ENCODE measurements around the gene LCP1.
"Not testable (repeated sequence)": the region's sequence is repeated elsewhere in the genome, so short reads cannot be mapped to it uniquely, and the experiment has no call there.

The LCP1 gene

GRCh38 chr13:46181377-46181839, 569 bp downstream of the LCP1 start:
- DNase-seq (ENCODE audit: low read depth, low spot score): no peak

- DNase-seq (ENCODE audit: low read depth, low spot score): no peak
Measured at GRCh38 chr13:46179969-46180763, 1.8 kb downstream of the LCP1 start.

GRCh38 chr13:46179491-46179908, 2.5 kb downstream of the LCP1 start:
- no peak for DNase-seq (ENCODE audit: low read depth, low spot score)

- no peak for DNase-seq (ENCODE audit: low read depth, low spot score)
Measured at GRCh38 chr13:46178821-46179220, 3.2 kb downstream of the LCP1 start.

GRCh38 chr13:46178143-46178542, 3.8 kb downstream of the LCP1 start:
- DNase-seq (ENCODE audit: low read depth, low spot score): no peak

GRCh38 chr13:46176756-46177155, 5.2 kb downstream of the LCP1 start:
- DNase-seq (ENCODE audit: low read depth, low spot score): no peak

GRCh38 chr13:46173656-46174055, 8.3 kb downstream of the LCP1 start:
- no peak for DNase-seq (ENCODE audit: low read depth, low spot score)

- no peak for DNase-seq (ENCODE audit: low read depth, low spot score)
Measured at GRCh38 chr13:46172531-46172991, 9.4 kb downstream of the LCP1 start.

- no peak for DNase-seq (ENCODE audit: low read depth, low spot score)
Measured at GRCh38 chr13:46171739-46172138, 10.2 kb downstream of the LCP1 start.

GRCh38 chr13:46171217-46171616, 10.8 kb downstream of the LCP1 start:
- DNase-seq (ENCODE audit: low read depth, low spot score): no peak

- DNase-seq (ENCODE audit: low read depth, low spot score): no peak
Measured at GRCh38 chr13:46170687-46171086, 11.3 kb downstream of the LCP1 start.

GRCh38 chr13:46170268-46170667, 11.7 kb downstream of the LCP1 start:
- no peak for DNase-seq (ENCODE audit: low read depth, low spot score)

GRCh38 chr13:46169758-46170157, 12.2 kb downstream of the LCP1 start:
- no peak for DNase-seq (ENCODE audit: low read depth, low spot score)

- no peak for DNase-seq (ENCODE audit: low read depth, low spot score)
Measured at GRCh38 chr13:46168783-46169182, 13.2 kb downstream of the LCP1 start.

- DNase-seq (ENCODE audit: low read depth, low spot score): no peak
Measured at GRCh38 chr13:46168341-46168740, 13.6 kb downstream of the LCP1 start.

- DNase-seq (ENCODE audit: low read depth, low spot score): no peak
Measured at GRCh38 chr13:46166947-46167610, 14.9 kb downstream of the LCP1 start.

- DNase-seq (ENCODE audit: low read depth, low spot score): no peak
Measured at GRCh38 chr13:46166224-46166584, 15.8 kb downstream of the LCP1 start.

- DNase-seq (ENCODE audit: low read depth, low spot score): no peak
Measured at GRCh38 chr13:46165485-46166223, 16.3 kb downstream of the LCP1 start.

- no peak for DNase-seq (ENCODE audit: low read depth, low spot score)
Measured at GRCh38 chr13:46164661-46165060, 17.3 kb downstream of the LCP1 start.

- not testable (repeated sequence) for DNase-seq (ENCODE audit: low read depth, low spot score)
Measured at GRCh38 chr13:46162741-46163140, 19.2 kb downstream of the LCP1 start.

- no peak for DNase-seq (ENCODE audit: low read depth, low spot score)
Measured at GRCh38 chr13:46160471-46161066, 21.4 kb downstream of the LCP1 start.

GRCh38 chr13:46160065-46160464, 21.9 kb downstream of the LCP1 start:
- no peak for DNase-seq (ENCODE audit: low read depth, low spot score)
